A673 (cell line): ENCODE measurements around the gene MAGEB3.

ENCODE experiments used
- EZH2 ChIP-seq: fragments of 200-600 bp; sonication (generic); IDR thresholded peaks from 2 replicates; pipeline ENCODE4 v1.6.1; 2017; ENCODE audit warnings: borderline replicate concordance, low read depth, mild to moderate bottlenecking, mixed read lengths, antibody characterized with exemption, low read length; ENCODE audit not compliant: poor library complexity, severe bottlenecking
- TF ChIP-seq, protein P1 (sequence below): fragments of 300-800, 200-600 bp; sonication (generic); conservative IDR thresholded peaks from 2 replicates; pipeline ENCODE4 v1.5.1; 2017; ENCODE audit warnings: low read depth, mild to moderate bottlenecking, antibody characterized with exemption, low read length, moderate library complexity, mixed read lengths

DNA sequence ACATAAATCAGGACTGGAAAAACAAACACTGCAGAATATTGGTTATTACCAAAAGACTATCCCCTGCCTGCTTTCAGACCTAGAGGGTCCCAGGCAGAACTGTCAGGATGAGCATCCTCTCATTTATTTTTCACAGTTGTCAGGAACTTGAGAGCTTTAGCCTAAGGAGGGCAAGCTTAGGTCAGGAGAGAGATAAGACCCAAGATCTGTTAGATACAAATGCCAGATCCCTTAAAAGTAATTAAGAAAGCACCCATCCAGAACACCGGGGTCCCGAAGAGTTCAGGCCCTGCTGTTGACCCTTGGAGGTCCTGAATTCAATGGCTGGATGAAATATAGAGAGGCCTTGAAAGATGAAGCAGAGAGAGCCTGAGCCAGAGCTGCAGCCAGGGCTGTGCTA, 5.9 kb upstream of the MAGEB3 start:
- TF ChIP-seq, protein P1, sequence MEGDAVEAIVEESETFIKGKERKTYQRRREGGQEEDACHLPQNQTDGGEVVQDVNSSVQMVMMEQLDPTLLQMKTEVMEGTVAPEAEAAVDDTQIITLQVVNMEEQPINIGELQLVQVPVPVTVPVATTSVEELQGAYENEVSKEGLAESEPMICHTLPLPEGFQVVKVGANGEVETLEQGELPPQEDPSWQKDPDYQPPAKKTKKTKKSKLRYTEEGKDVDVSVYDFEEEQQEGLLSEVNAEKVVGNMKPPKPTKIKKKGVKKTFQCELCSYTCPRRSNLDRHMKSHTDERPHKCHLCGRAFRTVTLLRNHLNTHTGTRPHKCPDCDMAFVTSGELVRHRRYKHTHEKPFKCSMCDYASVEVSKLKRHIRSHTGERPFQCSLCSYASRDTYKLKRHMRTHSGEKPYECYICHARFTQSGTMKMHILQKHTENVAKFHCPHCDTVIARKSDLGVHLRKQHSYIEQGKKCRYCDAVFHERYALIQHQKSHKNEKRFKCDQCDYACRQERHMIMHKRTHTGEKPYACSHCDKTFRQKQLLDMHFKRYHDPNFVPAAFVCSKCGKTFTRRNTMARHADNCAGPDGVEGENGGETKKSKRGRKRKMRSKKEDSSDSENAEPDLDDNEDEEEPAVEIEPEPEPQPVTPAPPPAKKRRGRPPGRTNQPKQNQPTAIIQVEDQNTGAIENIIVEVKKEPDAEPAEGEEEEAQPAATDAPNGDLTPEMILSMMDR = no peak
- no peak for TF ChIP-seq EZH2
